Neural cell (in vitro differentiated cells): Measurements from ENCODE around the gene RASAL1. TPM values are rescaled to one million over a fixed set of nuclear protein-coding genes. Genes with fewer than 3 reads are reported as not detected.

Experiments used
- H2AFZ ChIP-seq: fragments of 200-600, 300-800 bp; sonication (generic), shearing (Covaris generic); 2 replicates; pipeline ENCODE4 v1.6.0; 2014; ENCODE audit warnings: low read depth, mild to moderate bottlenecking, antibody characterized with exemption, low read length, moderate library complexity
- H3F3A ChIP-seq: fragments of 200-600 bp; shearing (Covaris generic); 2 replicates; pipeline ENCODE4 v1.6.1; 2016; ENCODE audit warnings: mild to moderate bottlenecking, moderate library complexity, mixed read lengths, antibody characterized with exemption, low read length; ENCODE audit not compliant: insufficient read depth, poor library complexity, severe bottlenecking
- H3K27ac ChIP-seq: fragments of 200-600, 300-800 bp; sonication (generic), shearing (Covaris generic); 2 replicates; pipeline ENCODE4 v1.5.1; 2014; ENCODE audit warnings: mild to moderate bottlenecking, low read length, moderate library complexity
- H3K27me3 ChIP-seq: fragments of 300-800, 200-600 bp; sonication (generic), shearing (Covaris generic); 2 replicates; pipeline ENCODE4 v1.6.0; 2014; ENCODE audit warnings: mild to moderate bottlenecking, low read depth, low read length, moderate library complexity; ENCODE audit not compliant: insufficient read depth
- H3K36me3 ChIP-seq: fragments of 300-800, 200-600 bp; sonication (generic), shearing (Covaris generic); 2 replicates; pipeline ENCODE4 v1.5.1; 2014; ENCODE audit warnings: mild to moderate bottlenecking, antibody characterized with exemption, low read length, moderate library complexity; ENCODE audit not compliant: insufficient read depth
- H3K4me2 ChIP-seq: fragments of 300-800, 200-600 bp; sonication (generic), shearing (Covaris generic); 2 replicates; pipeline ENCODE4 v1.6.0; 2014; ENCODE audit warnings: mild to moderate bottlenecking, low read length
- H3K4me3 ChIP-seq: fragments of 300-800, 200-600 bp; sonication (generic), shearing (Covaris generic); 2 replicates; pipeline ENCODE4 v1.5.1; 2014; ENCODE audit warnings: mild to moderate bottlenecking, low read length, moderate library complexity
- H3K79me2 ChIP-seq: fragments of 200-600 bp; shearing (Covaris generic); replicated peaks from 2 replicates; pipeline ENCODE4 v1.6.0; 2014; ENCODE audit warnings: mild to moderate bottlenecking, low read length, moderate library complexity; ENCODE audit not compliant: insufficient read depth
- H3K9ac ChIP-seq: fragments of 300-800, 200-600 bp; sonication (generic), shearing (Covaris generic); 2 replicates; pipeline ENCODE4 v1.6.1; 2016; ENCODE audit warnings: mild to moderate bottlenecking, low read length, mixed read lengths
- H3K9me2 ChIP-seq: fragments of 200-600 bp; shearing (Covaris generic); 2 replicates; pipeline ENCODE4 v1.6.1; 2016; ENCODE audit warnings: mild to moderate bottlenecking, low read length, mixed read lengths; ENCODE audit not compliant: insufficient read depth
- H3K9me3 ChIP-seq: fragments of 200-600, 300-800 bp; sonication (generic), shearing (Covaris generic); 2 replicates; pipeline ENCODE4 v1.6.1; 2016; ENCODE audit warnings: mild to moderate bottlenecking, mixed run types, low read length, moderate library complexity, mixed read lengths
- H4K20me1 ChIP-seq: fragments of 200-600 bp; shearing (Covaris generic); 2 replicates; pipeline ENCODE4 v1.6.1; 2016; ENCODE audit warnings: mild to moderate bottlenecking, mixed run types; ENCODE audit not compliant: insufficient read depth
- CTCF ChIP-seq: fragments of 450-650 bp; IDR thresholded peaks from 2 replicates; pipeline ENCODE4 v1.5.1; 2014; ENCODE audit warnings: antibody characterized with exemption, mild to moderate bottlenecking, moderate library complexity; ENCODE audit not compliant: poor library complexity, severe bottlenecking
- EP300 ChIP-seq: fragments of 450-650 bp; conservative IDR thresholded peaks from 2 replicates; pipeline ENCODE4 v1.6.1; 2014; ENCODE audit warnings: antibody characterized with exemption, mild to moderate bottlenecking, moderate library complexity; ENCODE audit not compliant: poor library complexity, severe bottlenecking
- EZH2 ChIP-seq: fragments of 200-600, 300-800 bp; shearing (Covaris generic), sonication (generic); IDR thresholded peaks from 2 replicates; pipeline ENCODE4 v1.6.1; 2014; ENCODE audit warnings: antibody characterized with exemption, low read length, borderline replicate concordance, mild to moderate bottlenecking; ENCODE audit not compliant: insufficient read depth, poor library complexity, severe bottlenecking
- MXI1 ChIP-seq: fragments of 450-650 bp; conservative IDR thresholded peaks from 2 replicates; pipeline ENCODE4 v1.6.1; 2014; ENCODE audit warnings: antibody characterized with exemption, mild to moderate bottlenecking; ENCODE audit not compliant: poor library complexity, severe bottlenecking
- POLR2AphosphoS5 ChIP-seq: IDR thresholded peaks from 2 replicates; pipeline ENCODE4 v1.6.1; 2012
- RAD21 ChIP-seq: fragments of 450-650 bp; conservative IDR thresholded peaks from 2 replicates; pipeline ENCODE4 v1.6.1; 2014; ENCODE audit warnings: antibody characterized with exemption, mild to moderate bottlenecking, moderate library complexity
- SMC3 ChIP-seq: fragments of 450-650 bp; conservative IDR thresholded peaks from 2 replicates; pipeline ENCODE4 v1.6.1; 2014; ENCODE audit warnings: antibody characterized with exemption, mild to moderate bottlenecking, moderate library complexity; ENCODE audit not compliant: poor library complexity
- TAF1 ChIP-seq: IDR thresholded peaks from 2 replicates; pipeline ENCODE4 v1.6.1; 2012; ENCODE audit warnings: low read depth
- polyA plus RNA-seq: library from polyadenylated mRNA; depleted of rRNA; stranded (reverse); fragments of >200 nt; gene quantifications from 2 replicates; pipeline ENCODE4 v1.2.3, GENCODE V29; 2014
- TF ChIP-seq, protein P1 (sequence below): IDR thresholded peaks from 2 replicates; pipeline ENCODE4 v1.6.1; 2012; ENCODE audit warnings: borderline replicate concordance

The RASAL1 gene
- polyA plus RNA-seq, 1 donor from 2014 or later, result 0.15 TPM

- no peak for TF ChIP-seq TAF1
- TF ChIP-seq, protein P1, sequence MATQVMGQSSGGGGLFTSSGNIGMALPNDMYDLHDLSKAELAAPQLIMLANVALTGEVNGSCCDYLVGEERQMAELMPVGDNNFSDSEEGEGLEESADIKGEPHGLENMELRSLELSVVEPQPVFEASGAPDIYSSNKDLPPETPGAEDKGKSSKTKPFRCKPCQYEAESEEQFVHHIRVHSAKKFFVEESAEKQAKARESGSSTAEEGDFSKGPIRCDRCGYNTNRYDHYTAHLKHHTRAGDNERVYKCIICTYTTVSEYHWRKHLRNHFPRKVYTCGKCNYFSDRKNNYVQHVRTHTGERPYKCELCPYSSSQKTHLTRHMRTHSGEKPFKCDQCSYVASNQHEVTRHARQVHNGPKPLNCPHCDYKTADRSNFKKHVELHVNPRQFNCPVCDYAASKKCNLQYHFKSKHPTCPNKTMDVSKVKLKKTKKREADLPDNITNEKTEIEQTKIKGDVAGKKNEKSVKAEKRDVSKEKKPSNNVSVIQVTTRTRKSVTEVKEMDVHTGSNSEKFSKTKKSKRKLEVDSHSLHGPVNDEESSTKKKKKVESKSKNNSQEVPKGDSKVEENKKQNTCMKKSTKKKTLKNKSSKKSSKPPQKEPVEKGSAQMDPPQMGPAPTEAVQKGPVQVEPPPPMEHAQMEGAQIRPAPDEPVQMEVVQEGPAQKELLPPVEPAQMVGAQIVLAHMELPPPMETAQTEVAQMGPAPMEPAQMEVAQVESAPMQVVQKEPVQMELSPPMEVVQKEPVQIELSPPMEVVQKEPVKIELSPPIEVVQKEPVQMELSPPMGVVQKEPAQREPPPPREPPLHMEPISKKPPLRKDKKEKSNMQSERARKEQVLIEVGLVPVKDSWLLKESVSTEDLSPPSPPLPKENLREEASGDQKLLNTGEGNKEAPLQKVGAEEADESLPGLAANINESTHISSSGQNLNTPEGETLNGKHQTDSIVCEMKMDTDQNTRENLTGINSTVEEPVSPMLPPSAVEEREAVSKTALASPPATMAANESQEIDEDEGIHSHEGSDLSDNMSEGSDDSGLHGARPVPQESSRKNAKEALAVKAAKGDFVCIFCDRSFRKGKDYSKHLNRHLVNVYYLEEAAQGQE, result no peak
- TF ChIP-seq EZH2, result no peak
- TF ChIP-seq EP300, result no peak
- no peak for TF ChIP-seq POLR2AphosphoS5
- Histone ChIP-seq H3K9me3 (no peaks in the 10 kb centered on the region), H3K9me2 (no peaks in the 10 kb centered on the region), H3K4me3 (no peak overlapping the region), H2AFZ (no peak overlapping the region), H3K79me2 (no peaks in the 10 kb centered on the region), H3K27ac (no peak overlapping the region), H4K20me1 (no peaks in the 10 kb centered on the region), H3K27me3 (peaks cover 5% of the 10 kb centered on the region), H3K4me2 (no peak overlapping the region), H3F3A (no peaks in the 10 kb centered on the region), H3K36me3 (peaks cover 4% of the 10 kb centered on the region), H3K9ac (no peak overlapping the region)
These were observed 53.7 kb downstream of the RASAL1 start for GRCh38 chr12:113081873-113082272.

DNA sequence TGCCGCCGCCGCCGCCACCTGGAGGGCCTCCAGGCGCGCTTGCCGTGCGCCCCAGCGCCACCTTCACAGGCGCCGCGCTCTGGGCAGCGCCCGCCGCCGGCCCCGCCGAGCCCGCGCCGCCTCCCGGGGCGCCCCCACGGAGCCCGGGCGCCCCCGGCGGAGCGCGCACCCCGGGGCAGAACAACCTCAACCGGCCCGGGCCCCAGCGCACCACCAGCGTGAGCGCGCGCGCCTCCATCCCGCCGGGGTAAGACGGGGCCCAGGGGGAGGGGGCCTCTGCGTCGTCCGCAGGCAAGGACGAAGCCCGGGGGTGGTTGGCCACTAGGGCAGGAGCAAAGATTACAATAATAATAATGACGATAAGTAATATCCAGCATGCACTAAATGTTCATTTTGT, 57.7 kb downstream of the RASAL1 start:
- H3K9me2 ChIP-seq, result no peaks in the 10 kb centered on the region
- TF ChIP-seq POLR2AphosphoS5 (no peak), SMC3 (no peak)
- no peak overlapping the region for H2AFZ ChIP-seq
- no peak overlapping the region for H3K9ac ChIP-seq
- H3K79me2 ChIP-seq, result no peaks in the 10 kb centered on the region
- peaks cover 9% of the 10 kb centered on the region for H4K20me1 ChIP-seq
- H3K27me3 ChIP-seq, result peaks cover 7% of the 10 kb centered on the region
- no peaks in the 10 kb centered on the region for H3F3A ChIP-seq
- H3K36me3 ChIP-seq, result no peaks in the 10 kb centered on the region
- H3K27ac ChIP-seq, result no peak overlapping the region
- no peak overlapping the region for H3K4me2 ChIP-seq
- H3K9me3 ChIP-seq, result no peaks in the 10 kb centered on the region
- H3K4me3 ChIP-seq, result no peak overlapping the region

DNA sequence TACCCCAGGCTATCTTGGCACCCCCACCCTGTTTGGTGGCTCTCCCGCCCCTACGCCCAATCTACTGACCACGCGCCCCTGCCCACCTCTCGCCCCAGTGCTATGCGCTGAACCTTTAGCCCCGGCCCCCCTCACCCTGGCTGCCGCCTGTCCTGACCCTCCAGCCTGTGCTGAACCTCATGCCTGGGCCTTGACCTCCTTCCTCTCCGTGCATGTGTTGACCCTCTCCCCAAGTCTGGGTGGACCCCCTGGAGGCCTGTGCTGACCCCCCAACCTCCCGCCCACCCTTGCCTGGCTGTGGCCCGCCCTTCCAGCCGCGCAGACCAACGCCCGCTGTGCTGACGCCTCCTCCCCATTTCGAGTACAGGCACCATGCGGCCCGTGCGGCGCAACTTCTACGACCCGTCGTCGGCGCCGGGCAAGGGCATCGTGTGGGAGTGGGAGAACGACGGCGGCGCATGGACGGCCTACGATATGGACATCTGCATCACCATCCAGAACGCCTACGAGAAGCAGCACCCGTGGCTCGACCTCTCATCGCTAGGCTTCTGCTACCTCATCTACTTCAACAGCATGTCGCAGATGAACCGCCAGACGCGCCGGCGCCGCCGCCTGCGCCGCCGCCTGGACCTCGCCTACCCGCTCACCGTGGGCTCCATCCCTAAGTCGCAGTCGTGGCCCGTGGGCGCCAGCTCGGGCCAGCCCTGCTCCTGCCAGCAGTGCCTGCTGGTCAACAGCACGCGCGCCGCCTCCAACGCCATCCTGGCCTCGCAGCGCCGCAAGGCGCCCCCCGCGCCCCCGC, 58.3 kb downstream of the RASAL1 start:
- Histone ChIP-seq H3K27ac (no peak overlapping the region), H3K4me3 (no peak overlapping the region)

More for the DNA sequence above, 58.3 kb downstream of the RASAL1 start:
- Histone ChIP-seq H3K9me2 (no peaks in the 10 kb centered on the region), H2AFZ (no peak overlapping the region), H3K9ac (no peak overlapping the region), H3K79me2 (no peaks in the 10 kb centered on the region), H3K36me3 (no peaks in the 10 kb centered on the region), H4K20me1 (peaks cover 9% of the 10 kb centered on the region), H3K9me3 (no peaks in the 10 kb centered on the region), H3F3A (no peaks in the 10 kb centered on the region), H3K4me2 (no peak overlapping the region), H3K27me3 (peaks cover 7% of the 10 kb centered on the region)
- no peak for TF ChIP-seq CTCF
- no peak for TF ChIP-seq POLR2AphosphoS5
- TF ChIP-seq MXI1, result no peak
- TF ChIP-seq SMC3, result no peak
- no peak for TF ChIP-seq EZH2
- TF ChIP-seq RAD21, result no peak
- TF ChIP-seq EP300, result no peak
- no peak for TF ChIP-seq TAF1
- TF ChIP-seq, protein P1, result no peak
